AG04450 (cell line): Measurements from ENCODE around the gene ACSF3. TPM values are rescaled to one million over a fixed set of nuclear protein-coding genes. Genes with fewer than 3 reads are reported as not detected.

Experiments
- CTCF ChIA-PET: fragments of 300-600, 350-600 bp; formaldehyde crosslinking; extraction: SDS; loops from one replicate; lab custom pipeline; 2022; ENCODE audit warnings: antibody characterized with exemption, inconsistent platforms; lab: Charles Lee
- POLR2A ChIA-PET: fragments of 350-600 bp; formaldehyde crosslinking; extraction: SDS; loops from one replicate; lab custom pipeline; 2021; ENCODE audit warnings: antibody characterized with exemption, inconsistent platforms; lab: Yijun Ruan, JAX
- DNase-seq: peaks from one replicate; pipeline ENCODE4 v3.0.0-alpha.2; 2011; ENCODE audit warnings: low read depth, low spot score
- H3K27ac ChIP-seq: one replicate; pipeline ENCODE4 v1.5.1; 2012; ENCODE audit warnings: low read depth, low read length, control low read depth
- H3K27me3 ChIP-seq: one replicate; pipeline ENCODE4 v1.6.0; 2012; ENCODE audit warnings: low read length; ENCODE audit not compliant: control insufficient read depth, insufficient read depth
- H3K4me3 ChIP-seq: 2 replicates; pipeline ENCODE4 v1.5.1; 2011; ENCODE audit warnings: mild to moderate bottlenecking, low read depth, low read length, control low read depth
- H3K9me3 ChIP-seq: 2 replicates; pipeline ENCODE4 v1.5.1; 2012; ENCODE audit warnings: low read length; ENCODE audit not compliant: control insufficient read depth, insufficient read depth
- polyA plus RNA-seq: library from polyadenylated mRNA; depleted of rRNA; stranded (reverse); fragments of >200 nt; gene quantifications from 2 replicates; pipeline ENCODE4 v1.2.3, GENCODE V29; 2011
- TF ChIP-seq, protein P1 (sequence below): IDR thresholded peaks from 2 replicates; pipeline ENCODE4 v1.5.1; 2011; ENCODE audit warnings: low read depth, low read length, control low read depth, inconsistent platforms

The ACSF3 gene
- polyA plus RNA-seq, 1 experiment = 11.2 TPM

- no peak overlapping the region for H3K27ac ChIP-seq
- peaks cover 4% of the 10 kb centered on the region; the same call in 1 of the 2 replicates for H3K9me3 ChIP-seq
- DNase-seq = no peak
- peak overlapping the region; percentile 35 for H3K4me3 ChIP-seq
- H3K27me3 ChIP-seq = peaks cover 71% of the 10 kb centered on the region
- TF ChIP-seq, protein P1, sequence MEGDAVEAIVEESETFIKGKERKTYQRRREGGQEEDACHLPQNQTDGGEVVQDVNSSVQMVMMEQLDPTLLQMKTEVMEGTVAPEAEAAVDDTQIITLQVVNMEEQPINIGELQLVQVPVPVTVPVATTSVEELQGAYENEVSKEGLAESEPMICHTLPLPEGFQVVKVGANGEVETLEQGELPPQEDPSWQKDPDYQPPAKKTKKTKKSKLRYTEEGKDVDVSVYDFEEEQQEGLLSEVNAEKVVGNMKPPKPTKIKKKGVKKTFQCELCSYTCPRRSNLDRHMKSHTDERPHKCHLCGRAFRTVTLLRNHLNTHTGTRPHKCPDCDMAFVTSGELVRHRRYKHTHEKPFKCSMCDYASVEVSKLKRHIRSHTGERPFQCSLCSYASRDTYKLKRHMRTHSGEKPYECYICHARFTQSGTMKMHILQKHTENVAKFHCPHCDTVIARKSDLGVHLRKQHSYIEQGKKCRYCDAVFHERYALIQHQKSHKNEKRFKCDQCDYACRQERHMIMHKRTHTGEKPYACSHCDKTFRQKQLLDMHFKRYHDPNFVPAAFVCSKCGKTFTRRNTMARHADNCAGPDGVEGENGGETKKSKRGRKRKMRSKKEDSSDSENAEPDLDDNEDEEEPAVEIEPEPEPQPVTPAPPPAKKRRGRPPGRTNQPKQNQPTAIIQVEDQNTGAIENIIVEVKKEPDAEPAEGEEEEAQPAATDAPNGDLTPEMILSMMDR = no peak
- CTCF ChIA-PET = interaction anchor here (0.6 to 1.1 kb wide), 2 partner anchors 70 to 313 kb away, joined by 3 to 4 read pairs; partner anchors contain the start of genes GALNS and TRAPPC2L
- POLR2A ChIA-PET = no interaction called here
These were observed 76.9 kb downstream of the ACSF3 start for GRCh38 chr16:89170346-89171215.

DNA sequence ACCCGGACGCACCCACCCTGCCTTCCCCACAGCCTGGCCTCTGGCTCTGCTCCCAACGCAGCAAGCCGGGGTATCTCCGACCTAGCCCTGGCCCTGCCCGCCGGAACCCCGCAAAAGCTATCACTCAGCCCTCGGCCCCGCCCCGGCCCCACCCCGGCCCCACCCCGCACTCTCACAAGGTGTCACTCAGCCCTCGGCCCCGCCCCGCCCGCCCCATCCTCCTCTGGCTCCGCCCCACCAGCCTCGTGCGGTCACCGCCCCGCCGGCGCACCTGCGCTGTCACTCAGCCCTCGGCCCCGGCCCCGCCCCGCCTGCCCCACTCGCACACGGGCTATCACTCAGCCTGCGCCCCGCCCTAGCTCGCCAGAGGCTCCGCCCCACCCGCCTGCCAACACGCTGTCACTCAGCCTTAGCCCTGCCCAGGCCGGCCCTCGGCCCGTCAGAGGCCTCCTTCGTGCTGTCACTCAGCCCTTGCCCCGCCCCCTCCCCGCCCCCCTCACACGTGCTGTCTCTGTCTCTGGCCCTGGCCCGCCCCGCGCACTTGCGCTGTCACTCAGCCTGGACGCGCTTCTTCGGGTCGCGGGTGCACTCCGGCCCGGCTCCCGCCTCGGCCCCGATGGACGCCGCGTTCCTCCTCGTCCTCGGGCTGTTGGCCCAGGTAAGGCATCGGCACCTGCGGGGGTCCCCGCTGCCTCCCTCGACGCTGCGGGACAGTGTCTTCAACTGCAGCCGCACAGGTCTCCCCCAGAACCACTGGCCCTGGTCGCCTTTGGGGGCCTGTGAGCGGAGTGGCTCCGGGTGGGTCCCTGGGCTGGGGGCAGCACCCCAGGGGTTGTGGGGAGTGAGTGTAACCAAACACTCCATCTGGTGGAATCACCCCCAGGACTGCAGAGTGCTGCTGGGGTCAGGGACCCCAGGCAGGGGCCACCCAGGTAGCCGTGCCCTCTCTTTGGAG is 77.8 kb downstream of the ACSF3 start, which contains the start of gene CDH15:
Gene CDH15, plus strand, starts transcription at position 533 of the 955 bp plus-strand sequence. Its CDS starts 84 bp downstream, at position 617.
- peak within 1 kb of the TSS; percentile 35 for H3K4me3 ChIP-seq
- H3K9me3 ChIP-seq = peaks cover 4% of the 10 kb centered on the region; the same call in 1 of the 2 replicates
- peak; percentile 64 for DNase-seq
- peaks cover 78% of the 10 kb centered on the region for H3K27me3 ChIP-seq
- TF ChIP-seq, protein P1 = no peak
- no peak within 1 kb of the TSS for H3K27ac ChIP-seq
- POLR2A ChIA-PET = no interaction called here
- CTCF ChIA-PET = interaction anchor here (0.6 to 1.1 kb wide), 2 partner anchors 69 to 314 kb away, joined by 3 to 4 read pairs; partner anchors contain the start of genes GALNS and TRAPPC2L

DNA sequence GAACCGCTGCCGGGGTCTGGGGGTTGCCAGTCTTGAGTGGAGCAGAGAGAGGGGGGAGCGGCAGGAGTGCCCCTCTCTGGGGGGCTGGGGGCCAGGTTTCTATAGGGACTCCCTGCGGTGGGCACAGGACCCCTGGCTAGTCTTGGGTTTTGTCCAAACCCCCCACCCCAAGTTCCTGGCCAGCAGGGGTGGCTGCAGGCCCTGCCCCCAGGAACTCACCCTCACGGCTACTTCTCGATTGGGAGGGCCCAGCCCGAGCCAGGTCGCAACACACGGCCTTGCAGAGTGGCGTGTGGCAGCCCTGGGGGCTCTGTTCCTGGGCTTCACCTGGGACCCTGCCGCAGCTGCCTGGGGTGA is 78.5 kb downstream of the ACSF3 start:
- no peak overlapping the region for H3K27ac ChIP-seq
- peaks cover 79% of the 10 kb centered on the region for H3K27me3 ChIP-seq
- TF ChIP-seq, protein P1 = no peak
- DNase-seq = no peak
- POLR2A ChIA-PET = no interaction called here
- no peak overlapping the region for H3K4me3 ChIP-seq
- H3K9me3 ChIP-seq = peaks cover 4% of the 10 kb centered on the region; the same call in 1 of the 2 replicates
- CTCF ChIA-PET = no interaction called here

GRCh38 chr16:89172528-89173173 is 79.0 kb downstream of the ACSF3 start:
- TF ChIP-seq, protein P1 = no peak

More at GRCh38 chr16:89172528-89173173, 79.0 kb downstream of the ACSF3 start:
- no peak overlapping the region for H3K27ac ChIP-seq
- CTCF ChIA-PET = no interaction called here
- peaks cover 79% of the 10 kb centered on the region for H3K27me3 ChIP-seq
- H3K4me3 ChIP-seq = no peak overlapping the region
- POLR2A ChIA-PET = no interaction called here
- no peak for DNase-seq
- peaks cover 4% of the 10 kb centered on the region; the same call in 1 of the 2 replicates for H3K9me3 ChIP-seq
